ENCODE measurements around the gene TCEANC2.

The TCEANC2 gene

DNA sequence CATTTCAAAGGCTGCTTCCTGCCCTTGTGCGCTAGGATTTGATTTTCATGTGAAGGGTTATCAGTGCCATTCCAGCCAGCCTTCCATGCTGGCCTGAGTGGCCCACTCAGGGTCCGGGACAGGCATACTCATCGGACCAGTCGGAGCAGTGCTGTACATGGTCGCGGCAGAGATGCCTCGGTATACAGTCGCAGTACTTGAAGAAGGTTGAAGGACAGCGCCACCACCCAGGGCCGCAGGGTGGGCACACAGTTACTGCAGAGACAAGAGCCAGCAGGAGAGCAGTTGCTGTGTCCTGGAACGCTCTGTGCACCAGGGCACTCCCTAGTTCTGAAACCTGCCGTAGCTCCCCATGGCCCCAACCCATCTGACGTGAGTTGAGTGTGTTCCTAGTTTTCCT is 44.5 kb upstream of the TCEANC2 start:
- no peak overlapping the region for H3K27ac ChIP-seq
- no peaks in the 10 kb centered on the region for H3K36me3 ChIP-seq
- no peak overlapping the region for H3K4me3 ChIP-seq (ENCODE audit: low read depth in 1 of 2, low read length in 1 of 2)
- H3K27me3 ChIP-seq = no peaks in the 10 kb centered on the region
- no peaks in the 10 kb centered on the region for H3K9me3 ChIP-seq
- TF ChIP-seq, protein P1, sequence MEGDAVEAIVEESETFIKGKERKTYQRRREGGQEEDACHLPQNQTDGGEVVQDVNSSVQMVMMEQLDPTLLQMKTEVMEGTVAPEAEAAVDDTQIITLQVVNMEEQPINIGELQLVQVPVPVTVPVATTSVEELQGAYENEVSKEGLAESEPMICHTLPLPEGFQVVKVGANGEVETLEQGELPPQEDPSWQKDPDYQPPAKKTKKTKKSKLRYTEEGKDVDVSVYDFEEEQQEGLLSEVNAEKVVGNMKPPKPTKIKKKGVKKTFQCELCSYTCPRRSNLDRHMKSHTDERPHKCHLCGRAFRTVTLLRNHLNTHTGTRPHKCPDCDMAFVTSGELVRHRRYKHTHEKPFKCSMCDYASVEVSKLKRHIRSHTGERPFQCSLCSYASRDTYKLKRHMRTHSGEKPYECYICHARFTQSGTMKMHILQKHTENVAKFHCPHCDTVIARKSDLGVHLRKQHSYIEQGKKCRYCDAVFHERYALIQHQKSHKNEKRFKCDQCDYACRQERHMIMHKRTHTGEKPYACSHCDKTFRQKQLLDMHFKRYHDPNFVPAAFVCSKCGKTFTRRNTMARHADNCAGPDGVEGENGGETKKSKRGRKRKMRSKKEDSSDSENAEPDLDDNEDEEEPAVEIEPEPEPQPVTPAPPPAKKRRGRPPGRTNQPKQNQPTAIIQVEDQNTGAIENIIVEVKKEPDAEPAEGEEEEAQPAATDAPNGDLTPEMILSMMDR (IDR thresholded peaks at IDR 0.05) = no peak
- H3K4me1 ChIP-seq (ENCODE audit: control insufficient read depth in 1 of 2, insufficient read depth in 1 of 2, low read depth in 1 of 2, low read length in 1 of 2) = no peaks in the 10 kb centered on the region

DNA sequence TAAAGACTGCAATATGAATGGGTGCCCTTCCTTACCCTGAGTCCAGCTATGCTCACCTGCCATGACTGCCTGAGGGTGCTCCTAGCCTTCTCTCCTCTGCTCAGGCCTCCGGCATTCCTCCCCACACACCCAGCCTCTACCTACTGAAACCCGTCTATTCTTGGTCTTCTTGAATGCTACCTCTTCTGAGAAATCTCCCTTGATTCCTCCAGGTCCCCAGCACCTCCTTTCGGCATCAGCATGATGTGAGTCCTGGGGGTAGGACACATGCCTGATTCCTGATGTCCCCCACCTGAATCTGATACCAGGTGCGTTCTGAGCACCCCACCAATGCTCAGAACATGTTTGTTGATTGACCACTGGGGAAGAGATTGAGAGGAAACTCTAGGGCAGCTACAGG is 44.0 kb upstream of the TCEANC2 start:
- Histone ChIP-seq H3K4me3 (ENCODE audit: low read depth in 1 of 2, low read length in 1 of 2) (no peak overlapping the region), H3K36me3 (no peaks in the 10 kb centered on the region), H3K9me3 (no peaks in the 10 kb centered on the region), H3K27me3 (no peaks in the 10 kb centered on the region), H3K27ac (no peak overlapping the region), H3K4me1 (ENCODE audit: control insufficient read depth in 1 of 2, insufficient read depth in 1 of 2, low read depth in 1 of 2, low read length in 1 of 2) (no peaks in the 10 kb centered on the region)
- TF ChIP-seq, protein P1 (IDR thresholded peaks at IDR 0.05) = no peak

DNA sequence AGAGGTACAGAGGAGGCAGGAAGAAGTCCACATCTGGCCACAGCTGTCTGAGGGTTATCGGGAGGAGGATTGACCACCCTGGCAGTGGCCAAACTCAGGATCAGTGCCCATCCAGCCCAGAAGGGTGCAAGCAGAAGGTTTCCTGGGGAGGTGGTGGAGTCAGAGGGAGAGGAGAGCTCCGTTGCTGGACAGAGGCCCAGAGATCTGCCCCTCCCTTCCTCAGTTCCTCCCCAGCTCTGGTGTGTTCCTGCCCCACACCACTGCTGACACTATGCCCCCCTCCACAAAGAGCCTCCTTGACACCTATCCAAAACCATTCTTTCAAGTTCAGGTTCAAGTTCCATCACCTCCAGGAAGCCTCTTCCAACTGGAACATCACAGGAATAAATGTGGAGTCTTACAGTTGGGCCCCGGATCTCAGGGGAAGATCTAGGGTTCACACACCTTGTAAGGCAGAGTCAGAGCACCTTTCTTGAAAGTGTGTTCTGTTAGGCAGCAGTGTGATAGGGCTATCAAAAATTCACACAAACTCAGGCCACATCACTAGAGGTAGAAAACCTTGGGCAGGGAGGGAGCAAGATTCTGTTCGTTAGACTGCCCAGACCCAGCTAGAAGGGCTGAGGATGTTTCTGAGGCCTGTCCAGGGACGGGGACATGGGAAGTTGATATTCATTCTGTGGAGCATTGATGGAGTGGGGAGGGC is 42.8 kb upstream of the TCEANC2 start:
- Histone ChIP-seq H3K36me3 (no peaks in the 10 kb centered on the region), H3K4me1 (ENCODE audit: control insufficient read depth in 1 of 2, insufficient read depth in 1 of 2, low read depth in 1 of 2, low read length in 1 of 2) (no peaks in the 10 kb centered on the region), H3K4me3 (ENCODE audit: low read depth in 1 of 2, low read length in 1 of 2) (no peak overlapping the region), H3K27ac (no peak overlapping the region), H3K9me3 (no peaks in the 10 kb centered on the region), H3K27me3 (no peaks in the 10 kb centered on the region)
- TF ChIP-seq, protein P1 (IDR thresholded peaks at IDR 0.05) = no peak

DNA sequence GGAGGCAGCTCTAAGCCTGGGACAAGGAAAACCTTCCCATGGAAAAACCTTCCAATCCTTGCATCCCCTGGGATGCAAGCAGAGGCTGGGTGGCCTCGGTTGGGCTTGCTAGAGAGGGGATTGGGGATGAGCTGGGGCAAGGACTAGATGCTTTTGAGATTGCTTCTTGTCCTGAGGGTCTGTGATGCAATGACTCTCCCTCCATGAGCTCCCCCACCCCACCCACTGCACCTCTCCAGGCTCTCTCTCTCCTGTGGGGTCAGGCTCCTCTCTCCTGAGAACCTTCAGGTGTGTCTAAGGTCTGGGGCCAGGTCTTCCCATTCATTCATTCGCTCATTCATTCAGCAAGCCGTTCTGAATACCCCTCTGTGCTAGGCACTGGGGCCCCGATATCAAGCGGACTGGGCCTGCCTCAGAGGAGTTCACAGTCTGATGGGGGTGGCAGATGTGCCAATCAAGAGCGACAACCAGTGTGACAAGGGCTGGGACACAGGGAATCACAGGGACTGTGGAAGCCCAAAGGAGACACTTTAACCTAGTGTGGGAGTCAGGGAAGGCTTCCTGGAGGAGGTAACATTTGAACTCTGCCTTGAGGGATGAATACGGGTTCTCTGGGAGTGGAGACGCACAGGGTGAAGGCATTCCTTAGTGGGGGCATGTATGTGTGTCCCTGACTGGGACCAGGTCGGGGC is 41.9 kb upstream of the TCEANC2 start:
- Histone ChIP-seq H3K4me3 (ENCODE audit: low read depth in 1 of 2, low read length in 1 of 2) (no peak overlapping the region), H3K36me3 (no peaks in the 10 kb centered on the region), H3K9me3 (no peaks in the 10 kb centered on the region), H3K4me1 (ENCODE audit: control insufficient read depth in 1 of 2, insufficient read depth in 1 of 2, low read depth in 1 of 2, low read length in 1 of 2) (no peaks in the 10 kb centered on the region), H3K27ac (no peak overlapping the region), H3K27me3 (no peaks in the 10 kb centered on the region)
- TF ChIP-seq, protein P1 (IDR thresholded peaks at IDR 0.05) = no peak

DNA sequence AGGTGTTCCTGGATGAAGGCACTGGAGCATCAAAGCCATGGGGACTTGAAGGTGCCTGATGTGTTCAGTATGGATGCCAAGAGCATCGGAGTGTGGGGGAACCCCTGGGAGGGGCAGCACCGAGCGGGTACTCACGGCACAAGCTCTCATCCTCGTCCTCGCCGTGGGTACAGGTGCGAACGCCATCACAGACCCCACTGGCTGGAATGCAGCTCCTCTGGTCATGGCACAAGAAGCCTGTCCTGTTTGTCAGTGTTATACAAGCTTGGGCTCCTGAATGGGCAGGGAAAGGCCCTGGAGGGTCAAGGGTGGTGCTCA is 41.4 kb upstream of the TCEANC2 start:
- H3K4me3 ChIP-seq (ENCODE audit: low read depth in 1 of 2, low read length in 1 of 2) = no peak overlapping the region
- TF ChIP-seq, protein P1 (IDR thresholded peaks at IDR 0.05) = no peak
- no peaks in the 10 kb centered on the region for H3K4me1 ChIP-seq (ENCODE audit: control insufficient read depth in 1 of 2, insufficient read depth in 1 of 2, low read depth in 1 of 2, low read length in 1 of 2)
- H3K36me3 ChIP-seq = no peaks in the 10 kb centered on the region
- no peak overlapping the region for H3K27ac ChIP-seq
- H3K27me3 ChIP-seq = no peaks in the 10 kb centered on the region
- no peaks in the 10 kb centered on the region for H3K9me3 ChIP-seq
